ENCODE results near the gene KRAS.

Gene KRAS

GRCh38 chr12:25195056-25195971 lies 55.4 kb downstream of the KRAS start, which contains the start of the genes DNAI7 and ETFRF1:
Gene DNAI7, minus strand, starts transcription at chr12:25195160. Its CDS starts 82 bp downstream, at chr12:25195078.
Gene ETFRF1, plus strand, starts transcription at chr12:25195237. Its CDS starts 8,720 bp downstream, at chr12:25203957.
- peak; percentile 84 to 86 for DNase-seq (ENCODE audit: low read depth in 2 of 2)

DNA sequence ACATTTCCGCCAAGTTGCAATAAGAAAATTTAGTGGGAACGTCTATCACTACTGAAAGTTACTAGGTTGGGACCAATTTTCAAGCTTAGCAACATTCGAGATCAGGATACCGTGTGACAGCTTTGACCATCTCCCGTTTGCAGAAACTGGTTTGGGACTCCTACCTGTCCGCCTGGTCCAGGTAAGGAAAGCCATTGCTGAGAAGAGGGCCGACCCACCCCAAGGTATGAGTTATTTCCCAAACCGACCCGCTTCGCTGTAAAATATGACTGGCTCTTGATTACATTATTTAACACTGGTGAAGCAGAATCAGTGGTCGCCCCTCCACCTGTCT lies 56.0 kb downstream of the KRAS start:
- no peak for DNase-seq (ENCODE audit: low read depth in 2 of 2)

DNA sequence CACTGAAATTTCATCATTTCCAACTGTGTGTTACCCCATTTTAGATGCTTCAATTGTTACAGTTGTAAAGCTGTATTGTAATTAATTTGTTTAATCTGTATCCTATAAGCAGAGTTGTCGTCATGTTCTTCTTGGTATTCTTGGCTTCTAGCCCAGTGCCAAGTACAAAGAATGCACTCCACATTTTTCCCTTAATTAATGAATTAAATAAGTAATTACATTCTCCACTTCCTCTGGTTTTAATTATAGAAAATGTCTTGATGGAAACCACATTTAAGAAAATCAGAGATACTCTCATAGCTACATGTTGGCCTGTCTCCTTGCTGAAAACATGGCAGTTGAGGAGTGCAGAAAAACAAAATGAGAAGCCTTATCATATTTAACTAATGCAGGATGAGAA lies 56.5 kb downstream of the KRAS start:
- DNase-seq (ENCODE audit: low read depth in 2 of 2): no peak

GRCh38 chr12:25190793-25191192 lies 59.9 kb downstream of the KRAS start:
- no peak for DNase-seq (ENCODE audit: low read depth in 2 of 2)

DNA sequence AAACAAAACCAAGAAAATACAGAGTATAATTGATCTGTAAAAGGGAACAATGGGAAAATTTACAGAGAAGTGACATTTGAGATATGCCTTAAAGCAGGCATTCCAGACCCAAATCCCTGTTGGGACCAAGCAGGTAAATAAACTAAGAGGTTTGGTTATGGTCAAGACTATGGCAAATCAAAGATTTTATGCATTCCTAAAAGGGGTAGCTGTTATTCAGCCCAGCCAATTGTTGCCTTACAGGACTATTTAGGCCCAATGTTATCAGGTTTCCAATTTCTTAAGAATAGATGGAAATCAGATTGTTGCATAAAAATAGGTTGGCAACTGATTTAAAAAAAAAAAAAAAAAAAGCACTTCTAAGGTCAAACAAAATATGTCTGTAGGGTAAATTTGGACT lies 61.1 kb downstream of the KRAS start:
- DNase-seq (ENCODE audit: low read depth in 2 of 2): no peak

GRCh38 chr12:25187781-25188180 lies 62.9 kb downstream of the KRAS start:
- no peak for DNase-seq (ENCODE audit: low read depth in 2 of 2)

- DNase-seq (ENCODE audit: low read depth in 2 of 2): no peak
These were observed 63.8 kb downstream of the KRAS start for GRCh38 chr12:25186788-25187402.

DNA sequence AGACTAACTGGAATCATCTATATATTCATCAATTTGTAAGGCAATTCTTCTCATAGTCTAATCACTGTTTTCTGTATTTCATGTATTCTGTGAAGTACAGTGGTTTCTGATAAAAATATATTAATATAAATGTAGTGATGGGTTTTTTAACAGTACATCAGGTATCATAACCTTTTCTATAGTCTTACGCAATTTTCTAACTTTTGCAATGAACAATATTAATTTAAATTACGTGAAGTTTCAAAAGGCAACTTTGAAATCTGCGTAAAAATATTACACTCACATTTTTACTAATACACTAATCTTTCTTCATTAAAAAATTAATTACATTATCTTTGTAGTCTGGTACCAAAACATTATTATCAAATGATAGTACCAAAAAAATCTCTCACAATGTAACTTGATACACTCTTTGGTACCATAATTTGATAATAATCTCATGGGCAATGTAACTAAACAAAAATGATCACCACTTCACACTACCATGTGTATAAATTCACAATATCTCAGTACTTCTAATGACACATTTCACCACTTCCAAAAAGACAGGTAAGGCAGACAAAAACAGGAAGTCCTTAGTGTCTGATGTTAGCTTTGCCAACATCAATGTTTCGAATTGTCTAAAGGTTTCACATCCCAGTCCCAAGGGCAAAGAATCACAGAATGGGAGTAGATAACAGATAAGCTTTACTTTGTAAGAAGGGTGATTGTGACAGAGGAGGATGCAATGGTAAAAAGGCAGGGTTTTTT lies 64.5 kb downstream of the KRAS start:
- DNase-seq (ENCODE audit: low read depth in 2 of 2): no peak

- no peak for DNase-seq (ENCODE audit: low read depth in 2 of 2)
These were observed 66.6 kb downstream of the KRAS start for GRCh38 chr12:25184132-25184531.

DNA sequence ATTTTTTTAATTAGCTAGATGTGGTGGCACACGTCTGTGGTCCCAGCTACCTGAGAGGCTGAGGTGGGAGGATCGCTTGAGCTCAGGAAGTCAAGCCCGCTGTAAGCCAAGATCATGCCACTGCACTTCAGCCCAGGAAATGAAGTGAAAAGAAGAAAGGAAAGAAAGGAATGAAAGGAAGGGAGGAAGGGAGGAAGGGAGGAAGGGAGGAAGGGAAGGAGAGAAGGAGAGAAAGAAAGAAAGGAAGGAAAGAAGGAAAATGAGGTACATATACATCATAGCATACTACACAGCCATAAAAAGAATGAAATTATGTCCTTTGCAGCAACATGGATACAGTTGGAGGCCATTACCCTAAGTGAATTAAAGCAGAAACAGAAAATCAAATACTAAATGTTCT lies 68.0 kb downstream of the KRAS start:
- DNase-seq (ENCODE audit: low read depth in 2 of 2): no peak

DNA sequence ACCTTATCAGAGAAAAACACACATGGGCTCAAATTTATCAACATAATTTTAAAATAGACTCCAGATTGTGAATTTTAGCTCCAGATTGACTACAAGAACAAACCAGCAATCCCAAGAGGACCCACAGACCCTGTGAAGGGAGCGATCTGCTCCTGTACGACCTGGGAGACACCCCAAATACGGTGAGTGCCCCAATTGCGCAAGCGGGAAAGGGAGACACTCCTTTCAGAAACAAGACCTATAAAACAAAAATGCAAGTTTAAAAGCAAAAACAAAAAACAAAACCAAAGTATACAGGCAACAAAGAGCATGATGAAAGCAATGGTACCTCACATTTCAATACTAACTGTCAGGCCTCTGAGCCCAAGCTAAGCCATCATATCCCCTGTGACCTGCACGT lies 87.9 kb downstream of the KRAS start:
- DNase-seq (ENCODE audit: low read depth in 2 of 2): no peak

DNA sequence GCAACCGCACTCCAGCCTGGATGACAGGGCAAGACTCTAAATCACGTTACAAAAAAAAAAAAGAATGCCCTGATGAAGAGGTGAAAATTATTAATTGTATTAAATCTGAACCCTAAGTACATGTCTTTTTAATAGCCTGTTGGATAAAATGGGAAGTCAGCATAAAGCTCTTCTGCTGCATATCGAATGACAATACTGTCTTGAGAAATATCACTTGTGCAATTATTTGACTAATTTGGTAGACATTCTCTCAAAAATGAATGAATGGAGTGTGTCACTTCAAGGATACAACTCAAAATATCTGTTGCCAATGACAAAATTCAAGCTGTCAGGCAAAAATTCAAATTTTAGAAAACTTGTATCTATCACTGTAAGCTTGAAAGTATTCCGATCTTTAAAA lies 94.7 kb downstream of the KRAS start:
- DNase-seq (ENCODE audit: low read depth in 2 of 2): no peak

GRCh38 chr12:25155022-25155576 lies 95.6 kb downstream of the KRAS start:
- DNase-seq (ENCODE audit: low read depth in 2 of 2): no peak

All from stimulated activated CD8-positive, alpha-beta memory T cell treated with anti-CD3 and anti-CD28 coated beads, Interleukin-15, amount 100 ng/mL, for 4 hours (primary cell).